Sigmoid colon (tissue), 4 donors: Measurements from ENCODE around the gene IGSF9B.

ENCODE experiments used
- CTCF ChIP-seq, 4 experiments: fragments of 450-650 bp in 3 of 4; fragments of 200-600 bp in 1 of 4; IDR thresholded peaks; one replicate each; pipeline ENCODE4 v1.5.1; 2016 to 2019; ENCODE audit warnings: antibody characterized with exemption in 4 of 4, mild to moderate bottlenecking in 3 of 4, moderate library complexity in 2 of 4
- POLR2A ChIP-seq, 2 donors: fragments of 450-650 bp; IDR thresholded peaks; one replicate each; pipeline ENCODE4 v1.6.1; 2016; ENCODE audit warnings: antibody characterized with exemption in 2 of 2, mild to moderate bottlenecking in 2 of 2, moderate library complexity in 2 of 2
- POLR2AphosphoS5 ChIP-seq, 4 donors: sonication (generic); formaldehyde crosslinking; IDR thresholded peaks; one replicate each; pipeline ENCODE4 v1.6.1; 2017; ENCODE audit warnings: antibody characterized with exemption in 4 of 4

- TF ChIP-seq POLR2AphosphoS5 (IDR thresholded peaks at IDR 0.05) (no peak), CTCF (IDR thresholded peaks at IDR 0.05) (no peak), POLR2A (IDR thresholded peaks at IDR 0.05) (no peak)
These were observed 26.1 kb upstream of the IGSF9B start for GRCh38 chr11:133982876-133983275.
